Calu3 (cell line): Measurements from ENCODE around the gene SPECC1. TPM values are rescaled to one million over a fixed set of nuclear protein-coding genes. Genes with fewer than 3 reads are reported as not detected.

Experiments
- BruUV-seq: library from RNA; stranded (reverse); fragments of 400-500 nt; replicated peaks from 2 replicates; lab custom pipeline; 2021; lab: Mats Ljungman, UMichigan
- CTCF ChIA-PET: fragments of 300-600 bp; sonication (Branson Sonifier 250); formaldehyde crosslinking; loops from one replicate; lab custom pipeline; 2022; ENCODE audit warnings: antibody characterized with exemption; lab: Charles Lee
- DNase-seq: peaks from one replicate; pipeline ENCODE4 v3.0.0; 2022
- H3K27ac Mint-ChIP-seq: one replicate; pipeline ENCODE4 v1.8.0; 2022; ENCODE audit warnings: mixed read lengths; ENCODE audit not compliant: unreplicated experiment
- H3K27me3 Mint-ChIP-seq: one replicate; pipeline ENCODE4 v1.8.0; 2022; ENCODE audit warnings: mixed read lengths; ENCODE audit not compliant: unreplicated experiment
- H3K36me3 Mint-ChIP-seq: one replicate; pipeline ENCODE4 v1.8.0; 2022; ENCODE audit warnings: mild to moderate bottlenecking, moderate library complexity, mixed read lengths; ENCODE audit not compliant: insufficient read depth, unreplicated experiment
- H3K4me1 Mint-ChIP-seq: one replicate; pipeline ENCODE4 v1.8.0; 2022; ENCODE audit warnings: mild to moderate bottlenecking, low read depth, mixed read lengths; ENCODE audit not compliant: unreplicated experiment
- H3K4me3 Mint-ChIP-seq: one replicate; pipeline ENCODE4 v1.8.0; 2022; ENCODE audit warnings: mild to moderate bottlenecking, low read depth, moderate library complexity, mixed read lengths; ENCODE audit not compliant: unreplicated experiment
- H3K9me3 Mint-ChIP-seq: one replicate; pipeline ENCODE4 v1.8.0; 2022; ENCODE audit warnings: low read depth, mixed read lengths; ENCODE audit not compliant: unreplicated experiment
- CTCF ChIP-seq: fragments of 200-600 bp; IDR thresholded peaks from one replicate; pipeline ENCODE4 v1.8.0; 2022; ENCODE audit warnings: antibody characterized with exemption; ENCODE audit not compliant: unreplicated experiment
- intact Hi-C: fragments of 100-400 bp; cut with micrococcal nuclease; formaldehyde crosslinking; loops from one replicate; pipeline ENCODE4 v1.10.0; 2022; ENCODE audit not compliant: unreplicated experiment
- total RNA-seq: library from RNA; stranded (reverse); gene quantifications from 2 replicates; pipeline ENCODE4 v1.2.3, GENCODE V29; 2022

The SPECC1 gene
- total RNA-seq, 1 experiment from 2014 or later, result 53.5 TPM

- no peak for TF ChIP-seq CTCF
- CTCF ChIA-PET, result no interaction called here
- intact Hi-C loops, result no loop called here
- no peaks in the 10 kb centered on the region for H3K36me3 Mint-ChIP-seq
- no peak overlapping the region for H3K4me3 Mint-ChIP-seq
- no peaks in the 10 kb centered on the region for H3K4me1 Mint-ChIP-seq
- no TSS peak for BruUV-seq
- peaks cover 78% of the 10 kb centered on the region for H3K27me3 Mint-ChIP-seq
- no peak for DNase-seq
- H3K27ac Mint-ChIP-seq, result no peak overlapping the region
- no peaks in the 10 kb centered on the region for H3K9me3 Mint-ChIP-seq
These were observed 78.5 kb downstream of the SPECC1 start for GRCh38 chr17:20087538-20088250.

DNA sequence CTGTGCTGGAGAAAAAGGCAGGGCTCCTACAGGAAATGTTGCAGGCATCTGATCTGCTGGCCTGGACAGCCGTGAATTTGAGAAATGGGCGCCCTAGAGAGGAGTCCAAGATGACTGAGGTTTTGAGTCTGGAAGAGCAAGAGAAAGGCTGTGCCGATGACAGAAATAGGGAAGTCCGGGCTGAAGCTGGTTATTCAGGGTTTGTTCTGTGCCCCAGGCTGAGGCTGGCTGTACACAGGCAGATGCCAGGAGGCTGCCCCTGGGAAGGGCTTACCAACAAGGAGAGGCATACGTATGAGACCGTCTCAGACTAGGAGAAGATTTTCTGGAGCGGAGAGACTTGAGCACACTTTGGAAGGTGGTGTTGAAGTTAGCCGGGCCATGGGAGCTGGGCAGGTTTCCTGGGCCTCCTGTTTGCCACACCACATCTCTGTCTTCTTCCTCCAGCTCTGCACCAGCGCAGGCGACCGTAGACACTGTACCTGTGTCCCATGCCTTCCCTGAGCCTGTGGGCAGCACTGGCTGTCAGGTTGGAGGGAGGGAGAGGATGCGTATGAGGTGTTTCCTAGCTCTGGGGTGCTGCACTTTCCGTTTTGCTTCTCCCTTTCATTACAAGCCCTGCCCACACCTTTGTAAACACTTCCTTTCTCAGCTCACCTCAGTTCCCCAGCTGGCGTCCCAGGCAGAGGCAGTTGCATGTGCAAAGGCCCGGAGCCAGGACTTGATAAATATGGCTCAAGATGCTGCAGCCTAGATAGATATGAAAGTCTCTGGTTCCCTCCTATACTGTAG lies 80.8 kb downstream of the SPECC1 start:
- H3K27me3 Mint-ChIP-seq, result peaks cover 90% of the 10 kb centered on the region
- no peaks in the 10 kb centered on the region for H3K4me1 Mint-ChIP-seq
- no TSS peak for BruUV-seq
- no peaks in the 10 kb centered on the region for H3K36me3 Mint-ChIP-seq
- TF ChIP-seq CTCF, result no peak
- H3K27ac Mint-ChIP-seq, result no peak overlapping the region
- no peak overlapping the region for H3K4me3 Mint-ChIP-seq
- no peak for DNase-seq
- H3K9me3 Mint-ChIP-seq, result no peaks in the 10 kb centered on the region
- intact Hi-C loops, result no loop called here
- CTCF ChIA-PET, result interaction anchor here (0.7 kb wide), 1 partner anchor 583 kb away, joined by 3 read pairs; no protein-coding TSS in a partner anchor

DNA sequence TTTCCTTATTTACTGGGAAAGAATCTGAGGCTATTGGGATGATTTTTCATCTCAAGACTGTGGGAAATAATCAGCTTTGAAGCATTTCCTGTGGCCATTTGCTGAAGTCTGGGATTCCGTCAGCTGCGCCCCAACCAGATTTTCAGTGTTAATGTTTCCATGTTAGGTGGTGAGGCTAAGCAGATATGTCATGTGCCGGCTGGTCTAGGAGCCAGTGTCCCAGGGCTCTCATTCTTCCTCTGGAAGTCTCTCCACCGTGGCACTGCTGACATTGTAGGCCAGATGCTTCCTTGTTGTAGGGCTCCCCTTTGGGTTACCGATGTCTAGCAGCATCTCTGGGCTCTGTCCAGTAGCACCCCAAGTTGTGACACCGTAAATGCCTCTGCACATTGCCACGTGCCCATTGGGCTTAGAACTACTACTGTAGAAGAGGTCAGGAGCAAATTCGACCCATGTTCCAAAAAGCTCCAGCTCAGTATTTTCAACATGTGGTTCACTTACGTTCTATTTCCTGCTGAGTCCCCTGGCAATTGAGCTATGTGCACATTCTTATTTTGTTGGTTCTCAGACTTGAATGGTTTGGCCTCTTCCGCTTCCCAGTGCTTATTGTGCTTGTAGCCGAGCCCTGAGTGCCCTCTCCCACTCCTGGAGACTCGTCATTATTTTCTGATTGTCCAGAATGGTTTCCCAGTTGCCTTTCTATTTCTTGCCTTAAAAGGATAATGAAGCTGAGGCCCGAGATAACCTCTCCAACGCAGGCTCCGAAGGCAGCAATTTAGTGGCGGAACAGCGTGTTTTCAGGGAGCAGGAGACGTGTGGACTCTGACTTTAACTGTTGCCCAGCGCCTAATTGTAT lies 82.2 kb downstream of the SPECC1 start:
- Mint-ChIP-seq H3K4me3 (no peak overlapping the region), H3K4me1 (no peaks in the 10 kb centered on the region), H3K27me3 (peaks cover 98% of the 10 kb centered on the region), H3K9me3 (no peaks in the 10 kb centered on the region), H3K36me3 (no peaks in the 10 kb centered on the region), H3K27ac (no peak overlapping the region)
- no TSS peak for BruUV-seq
- DNase-seq, result no peak
- intact Hi-C loops, result no loop called here
- TF ChIP-seq CTCF, result no peak
- CTCF ChIA-PET, result no interaction called here

DNA sequence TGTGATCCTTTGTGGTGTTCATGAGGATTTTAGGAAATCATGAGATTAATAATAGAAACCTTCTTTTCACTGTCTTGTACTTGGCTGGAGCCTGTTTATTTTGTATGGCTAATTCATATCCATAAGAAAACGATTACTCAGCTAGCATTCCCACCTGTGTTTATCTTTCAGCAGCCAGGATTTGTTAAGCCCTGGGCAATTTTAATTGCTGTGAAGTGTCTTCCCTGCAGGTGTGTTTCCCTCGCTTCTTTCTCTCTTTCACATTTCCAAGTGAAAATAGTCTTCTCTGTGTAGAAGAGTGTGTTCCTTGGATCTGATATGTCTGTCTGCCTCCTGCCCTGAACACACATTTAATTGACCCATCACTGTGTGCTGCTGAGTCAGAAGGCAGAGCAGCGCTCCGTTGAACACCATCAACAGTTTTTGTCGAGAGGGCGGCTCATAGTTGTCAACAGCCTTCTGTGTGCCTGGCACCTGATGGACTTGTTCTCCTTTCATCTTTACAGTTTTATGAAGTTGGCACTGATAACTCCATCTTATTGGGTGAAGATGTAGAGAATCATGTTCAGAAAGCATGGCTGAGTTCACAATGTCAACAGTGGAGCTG lies 83.2 kb downstream of the SPECC1 start:
- Mint-ChIP-seq H3K4me3 (no peak overlapping the region), H3K4me1 (no peaks in the 10 kb centered on the region), H3K27me3 (peaks cover 98% of the 10 kb centered on the region), H3K27ac (no peak overlapping the region), H3K9me3 (no peaks in the 10 kb centered on the region), H3K36me3 (no peaks in the 10 kb centered on the region)
- CTCF ChIA-PET, result no interaction called here
- no TSS peak for BruUV-seq
- DNase-seq, result no peak
- intact Hi-C loops, result no loop called here
- no peak for TF ChIP-seq CTCF
